Thyroid gland (tissue), 4 donors: ENCODE measurements around the gene PRSS2. TPM values are rescaled to one million over a fixed set of nuclear protein-coding genes. Genes with fewer than 3 reads are reported as not detected.
"Not testable (repeated sequence)": the region's sequence is repeated elsewhere in the genome, so short reads cannot be mapped to it uniquely, and the experiment has no call there.

Source experiments
- DNase-seq, 2 donors: peaks; one replicate each; pipeline ENCODE4 v3.0.0-alpha.2; 2019
- H3K27ac ChIP-seq, 3 donors: fragments of 200-600 bp; sonication (generic); 1 replicate in 2 of 3; 2 replicates in 1 of 3; pipeline ENCODE4 v1.5.1; 2016 to 2019; ENCODE audit warnings: mild to moderate bottlenecking in 1 of 3, moderate library complexity in 1 of 3
- H3K27me3 ChIP-seq: fragments of 200-600 bp; sonication (generic); one replicate; pipeline ENCODE4 v1.5.1; 2019
- H3K36me3 ChIP-seq, 2 donors: fragments of 200-600 bp; sonication (generic); one replicate each; pipeline ENCODE4 v1.5.1; 2016 to 2019
- H3K4me1 ChIP-seq, 2 donors: fragments of 200-600 bp; sonication (generic); one replicate each; pipeline ENCODE4 v1.5.1; 2017 to 2019
- H3K4me3 ChIP-seq, 3 donors: fragments of 200-600 bp; sonication (generic); replicated peaks in 1 of 3; 1 replicate in 2 of 3; 2 replicates in 1 of 3; pipeline ENCODE4 v1.5.1; 2016; ENCODE audit warnings: mild to moderate bottlenecking in 1 of 3
- H3K9me3 ChIP-seq: fragments of 200-600 bp; sonication (generic); one replicate; pipeline ENCODE4 v1.5.1; 2017
- CTCF ChIP-seq, 6 experiments: fragments of 200-600 bp in 3 of 6; fragments of 450-650 bp in 3 of 6; sonication (generic) in 3 of 6; IDR thresholded peaks; one replicate each; pipeline ENCODE4 v1.5.1; 2016 to 2019; ENCODE audit warnings: antibody characterized with exemption in 6 of 6, mild to moderate bottlenecking in 2 of 6, inconsistent platforms in 1 of 6, moderate library complexity in 1 of 6
- POLR2A ChIP-seq, 2 donors: fragments of 450-650 bp; IDR thresholded peaks; one replicate each; pipeline ENCODE4 v1.6.1; 2017; ENCODE audit warnings: antibody characterized with exemption in 2 of 2, mild to moderate bottlenecking in 2 of 2, moderate library complexity in 1 of 2
- WGBS, 2 donors: methylation state at CpG; one replicate each; pipeline ENCODE4 v1.1.5; 2017; 5-methylcytosine and 5-hydroxymethylcytosine counted together
- intact Hi-C: fragments of 100-400 bp; cut with DNase I; formaldehyde crosslinking; loops from one replicate; pipeline ENCODE4 v1.15.1; 2023
- total RNA-seq, 4 donors: library from RNA; depleted of rRNA; stranded (reverse); fragments of >200 nt; gene quantifications; one replicate each; pipeline ENCODE4 v1.2.3, GENCODE V29; 2016

Gene PRSS2
- total RNA-seq, 4 donors from 2014 or later = not detected

- Histone ChIP-seq H3K9me3 (no peaks in the 10 kb centered on the region), H3K27ac (no peak overlapping the region), H3K27me3 (no peaks in the 10 kb centered on the region), H3K4me3 (no peak overlapping the region), H3K36me3 (no peaks in the 10 kb centered on the region), H3K4me1 (peaks cover 16 to 17% of the 10 kb centered on the region in 2 donors)
- DNase-seq = no peak
- WGBS, 2 donors = 78 to 81% methylated on average over 3 of the region's 3 CpGs
- intact Hi-C loops = no loop called here
- TF ChIP-seq CTCF (IDR thresholded peaks at IDR 0.05) (no peak), POLR2A (IDR thresholded peaks at IDR 0.05) (no peak)
These were observed 3.3 kb upstream of the PRSS2 start for GRCh38 chr7:142767451-142767850.

DNA sequence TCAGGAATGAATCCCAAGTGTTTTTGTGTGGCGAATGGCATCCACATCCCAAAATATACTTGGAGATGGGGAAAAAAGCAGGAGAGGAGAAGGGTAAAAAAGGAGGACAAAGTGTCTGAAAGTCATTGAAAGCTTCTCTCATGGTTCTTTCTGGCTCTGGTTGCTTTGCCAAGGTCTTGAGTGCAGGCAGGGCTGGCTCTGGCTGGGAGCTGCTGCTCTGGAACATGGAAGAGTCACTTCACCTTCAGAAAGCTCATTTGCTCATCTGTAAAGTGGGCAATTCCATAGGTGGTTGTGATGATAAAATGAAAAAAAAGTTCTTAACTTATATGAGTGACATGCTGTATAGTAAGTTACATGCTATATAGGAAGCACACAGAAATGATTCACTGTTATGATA is 2.9 kb upstream of the PRSS2 start:
- TF ChIP-seq POLR2A (IDR thresholded peaks at IDR 0.05) (no peak), CTCF (IDR thresholded peaks at IDR 0.05) (no peak)
- Histone ChIP-seq H3K27me3 (no peaks in the 10 kb centered on the region), H3K9me3 (no peaks in the 10 kb centered on the region), H3K4me3 (no peak overlapping the region), H3K27ac (no peak overlapping the region), H3K4me1 (peaks cover 16 to 17% of the 10 kb centered on the region in 2 donors), H3K36me3 (no peaks in the 10 kb centered on the region)
- 87 to 93% methylated on average over 1 of the region's 1 CpG for WGBS, 2 donors
- no peak for DNase-seq
- intact Hi-C loops = no loop called here

GRCh38 chr7:142768885-142769284 is 1.9 kb upstream of the PRSS2 start:
- 78 to 89% methylated on average over 3 of the region's 3 CpGs for WGBS, 2 donors
- H3K36me3 ChIP-seq, H3K4me3 ChIP-seq, intact Hi-C loops, H3K27me3 ChIP-seq, DNase-seq, H3K27ac ChIP-seq, H3K9me3 ChIP-seq: not testable (repeated sequence)
- peaks cover 16 to 17% of the 10 kb centered on the region in 2 donors for H3K4me1 ChIP-seq

- TF ChIP-seq CTCF (IDR thresholded peaks at IDR 0.05) (no peak), POLR2A (IDR thresholded peaks at IDR 0.05) (no peak)
These were observed 568 bp downstream of the PRSS2 start for GRCh38 chr7:142771353-142771723.

GRCh38 chr7:142772051-142772450 is 1.3 kb downstream of the PRSS2 start:
- WGBS, 2 donors = 25 to 35% methylated on average over 6 of the region's 6 CpGs
- Histone ChIP-seq H3K4me1 (peaks cover 32% of the 10 kb centered on the region in 2 donors), H3K36me3 (no peaks in the 10 kb centered on the region), H3K4me3 (no peak overlapping the region), H3K9me3 (no peaks in the 10 kb centered on the region), H3K27ac (peak overlapping the region in 1 of 3 donors; percentile 45), H3K27me3 (no peaks in the 10 kb centered on the region)
- intact Hi-C loops = no loop called here
- TF ChIP-seq CTCF (IDR thresholded peaks at IDR 0.05) (no peak), POLR2A (IDR thresholded peaks at IDR 0.05) (no peak)
- DNase-seq = peak; percentile 41 to 53

More at GRCh38 chr7:142771353-142771723, 568 bp downstream of the PRSS2 start:
- WGBS, 2 donors = 23 to 33% methylated on average over 5 of the region's 5 CpGs
- Histone ChIP-seq H3K9me3 (no peaks in the 10 kb centered on the region), H3K27ac (peak overlapping the region in 1 of 3 donors; percentile 45), H3K36me3 (no peaks in the 10 kb centered on the region), H3K27me3 (no peaks in the 10 kb centered on the region), H3K4me1 (peaks cover 25% of the 10 kb centered on the region in 2 donors), H3K4me3 (no peak overlapping the region)
- intact Hi-C loops = no loop called here
- no peak for DNase-seq

GRCh38 chr7:142772673-142773072 is 1.9 kb downstream of the PRSS2 start:
- Histone ChIP-seq H3K27ac (no peak overlapping the region), H3K27me3 (no peaks in the 10 kb centered on the region), H3K9me3 (no peaks in the 10 kb centered on the region), H3K4me1 (peaks cover 32% of the 10 kb centered on the region in 2 donors), H3K4me3 (no peak overlapping the region), H3K36me3 (no peaks in the 10 kb centered on the region)
- DNase-seq = no peak
- intact Hi-C loops = no loop called here
- TF ChIP-seq CTCF (IDR thresholded peaks at IDR 0.05) (no peak), POLR2A (IDR thresholded peaks at IDR 0.05) (no peak)
